ENCODE data around the gene CCNG2.

GRCh38 chr4:77217526-77217925, 60.5 kb downstream of the CCNG2 start:
- no peak for TF ChIP-seq POLR2A (IDR thresholded peaks at IDR 0.05; ENCODE audit: low read depth, low read length)
- TF ChIP-seq RCOR1 (IDR thresholded peaks at IDR 0.05; ENCODE audit: insufficient replicate concordance, low read length), result no peak
- no peak for TF ChIP-seq CTCF (conservative IDR thresholded peaks at IDR 0.05; ENCODE audit: low read depth, low read length)
- TF ChIP-seq MXI1 (IDR thresholded peaks at IDR 0.05; ENCODE audit: borderline replicate concordance, low read depth, low read length), result no peak
- TF ChIP-seq NFE2L2 (IDR thresholded peaks at IDR 0.05; ENCODE audit: low read depth, low read length), result no peak
- no peak for TF ChIP-seq RAD21 (IDR thresholded peaks at IDR 0.05; ENCODE audit: low read length)
- TF ChIP-seq USF2 (IDR thresholded peaks at IDR 0.05; ENCODE audit: low read depth, low read length), result no peak
- TF ChIP-seq MAZ (IDR thresholded peaks at IDR 0.05; ENCODE audit: borderline replicate concordance, low read depth, low read length), result no peak
- no peak for TF ChIP-seq BHLHE40 (IDR thresholded peaks at IDR 0.05; ENCODE audit: low read depth, low read length)
- no peak for TF ChIP-seq SMC3 (IDR thresholded peaks at IDR 0.05; ENCODE audit: low read depth, low read length)
- no peak for TF ChIP-seq MAFK (IDR thresholded peaks at IDR 0.05; ENCODE audit: low read depth, low read length)
- TF ChIP-seq RFX5 (IDR thresholded peaks at IDR 0.05; ENCODE audit: low read depth, low read length), result no peak
- no peak for TF ChIP-seq ELK1 (IDR thresholded peaks at IDR 0.05; ENCODE audit: borderline replicate concordance, low read depth, low read length)
- no peak for TF ChIP-seq CEBPB (IDR thresholded peaks at IDR 0.05; ENCODE audit: low read depth, low read length)

All from IMR-90 (cell line).